GM23338 (cell line): Measurements from ENCODE around the gene DCBLD2. TPM values are rescaled to one million over a fixed set of nuclear protein-coding genes. Genes with fewer than 3 reads are reported as not detected.

Experiments
- ATAC-seq: fragments of 200-7000 bp; cut with Tn5 transposase; 3 replicates; pipeline ENCODE4 v1.9.1; 2020
- DNase-seq: peaks from one replicate; pipeline ENCODE4 v3.0.0-alpha.2; 2015; ENCODE audit warnings: low spot score
- H2AFZ ChIP-seq: fragments of 200-600 bp; sonication (generic); 2 replicates; pipeline ENCODE4 v1.8.0; 2016; ENCODE audit warnings: antibody characterized with exemption, mild to moderate bottlenecking, moderate library complexity
- H3F3A ChIP-seq: fragments of 200-600 bp; sonication (generic); replicated peaks from 2 replicates; pipeline ENCODE4 v1.8.0; 2017; ENCODE audit warnings: antibody characterized with exemption, mixed run types, low read depth
- H3K27ac ChIP-seq: fragments of 200-600 bp; sonication (generic); 2 replicates; pipeline ENCODE4 v1.6.1; 2016; ENCODE audit warnings: low read depth
- H3K27me3 ChIP-seq: fragments of 200-600 bp; sonication (generic); 2 replicates; pipeline ENCODE4 v1.8.0; 2016; ENCODE audit warnings: mild to moderate bottlenecking, mixed run types, moderate library complexity; ENCODE audit not compliant: insufficient read depth
- H3K36me3 ChIP-seq: fragments of 200-600 bp; sonication (generic); 2 replicates; pipeline ENCODE4 v1.8.0; 2016; ENCODE audit warnings: mild to moderate bottlenecking; ENCODE audit not compliant: insufficient read depth
- H3K4me1 ChIP-seq: fragments of 200-600 bp; sonication (generic); 2 replicates; pipeline ENCODE4 v1.8.0; 2016; ENCODE audit warnings: mild to moderate bottlenecking, moderate library complexity; ENCODE audit not compliant: insufficient read depth
- H3K4me2 ChIP-seq: fragments of 200-600 bp; sonication (generic); 2 replicates; pipeline ENCODE4 v1.7.1; 2017; ENCODE audit warnings: mixed run types
- H3K4me3 ChIP-seq: fragments of 200-600 bp; sonication (generic); 2 replicates; pipeline ENCODE4 v1.6.1; 2016; ENCODE audit warnings: mixed run types
- H3K79me2 ChIP-seq: fragments of 200-600 bp; sonication (generic); replicated peaks from 2 replicates; pipeline ENCODE4 v1.8.0; 2017; ENCODE audit warnings: mild to moderate bottlenecking; ENCODE audit not compliant: insufficient read depth
- H3K9me2 ChIP-seq: fragments of 200-600 bp; sonication (generic); 2 replicates; pipeline ENCODE4 v1.8.0; 2017; ENCODE audit not compliant: insufficient read depth
- H4K20me1 ChIP-seq: fragments of 200-600 bp; sonication (generic); replicated peaks from 2 replicates; pipeline ENCODE4 v1.8.0; 2017; ENCODE audit warnings: mild to moderate bottlenecking; ENCODE audit not compliant: insufficient read depth
- H3K27ac Mint-ChIP-seq: 2 replicates; pipeline ENCODE4 v1.8.0; 2020; ENCODE audit warnings: inconsistent platforms, mild to moderate bottlenecking, moderate library complexity, mixed read lengths
- H3K27me3 Mint-ChIP-seq: 3 replicates; pipeline ENCODE4 v1.8.0; 2022; ENCODE audit warnings: low read depth, mild to moderate bottlenecking, moderate library complexity, mixed read lengths, inconsistent platforms; ENCODE audit not compliant: insufficient read depth, poor library complexity
- H3K36me3 Mint-ChIP-seq: 3 replicates; pipeline ENCODE4 v1.8.0; 2021; ENCODE audit warnings: low read depth, mild to moderate bottlenecking, inconsistent platforms, moderate library complexity, mixed read lengths
- H3K4me1 Mint-ChIP-seq: 3 replicates; pipeline ENCODE4 v1.8.0; 2020; ENCODE audit warnings: mild to moderate bottlenecking, inconsistent platforms, mixed read lengths
- H3K4me3 Mint-ChIP-seq: 3 replicates; pipeline ENCODE4 v1.8.0; 2021; ENCODE audit warnings: moderate library complexity, mild to moderate bottlenecking, inconsistent platforms, mixed read lengths
- H3K9me3 Mint-ChIP-seq: 3 replicates; pipeline ENCODE4 v1.8.0; 2020; ENCODE audit warnings: moderate library complexity, mild to moderate bottlenecking, inconsistent platforms, mixed read lengths
- CTCF ChIP-seq, 2 experiments: fragments of 200-600 bp in 1 of 2; sonication (generic) in 1 of 2; conservative IDR thresholded peaks; 2 replicates each; pipeline versions ENCODE4 v1.5.1 to v1.6.1; 2016 to 2017; ENCODE audit warnings: antibody characterized with exemption in 2 of 2, low read depth in 2 of 2, mild to moderate bottlenecking in 2 of 2, moderate library complexity in 1 of 2
- ETS1 ChIP-seq: IDR thresholded peaks from 2 replicates; pipeline ENCODE4 v1.6.1; 2016; ENCODE audit warnings: antibody characterized with exemption
- EZH2 ChIP-seq: fragments of 200-600 bp; sonication (generic); IDR thresholded peaks from one replicate; pipeline ENCODE4 v1.8.0; 2017; ENCODE audit warnings: antibody characterized with exemption, mild to moderate bottlenecking, low read depth; ENCODE audit not compliant: unreplicated experiment
- NANOG ChIP-seq: IDR thresholded peaks from 2 replicates; pipeline ENCODE4 v1.6.1; 2016; ENCODE audit warnings: antibody characterized with exemption, borderline replicate concordance
- POLR2AphosphoS5 ChIP-seq: IDR thresholded peaks from 2 replicates; pipeline ENCODE4 v1.6.1; 2016; ENCODE audit warnings: antibody characterized with exemption, low read depth
- REST ChIP-seq: IDR thresholded peaks from one replicate; pipeline ENCODE4 v1.6.1; 2018; ENCODE audit warnings: antibody characterized with exemption; ENCODE audit not compliant: unreplicated experiment
- ZNF114 ChIP-seq: fragments of 250-450 bp; sonication (Bioruptor Pico); IDR thresholded peaks from 2 replicates; pipeline ENCODE4 v1.5.0; 2020; ENCODE audit warnings: mild to moderate bottlenecking, moderate library complexity
- polyA plus RNA-seq: library from polyadenylated mRNA; unstranded; fragments of >200 nt; fragmentation: Nextera tagmentation; extraction: Ambion mirVana; gene quantifications from 2 replicates; pipeline ENCODE4 v1.2.1, GENCODE V29; 2016
- total RNA-seq: library from RNA; depleted of rRNA; stranded (reverse); fragments of >200 nt; shearing (Covaris generic); gene quantifications from 2 replicates; pipeline ENCODE4 v1.2.3, GENCODE V29; 2014

The DCBLD2 gene
- total and polyA plus RNA-seq, 2 experiments from 2014 or later, result 25.9 to 69.7 TPM

GRCh38 chr3:98805571-98805970 is 95.9 kb downstream of the DCBLD2 start:
- no peak overlapping the region for H3K4me3 Mint-ChIP-seq
- no peak overlapping the region for H3K27ac Mint-ChIP-seq
- H3K9me3 Mint-ChIP-seq, result no peaks in the 10 kb centered on the region; the same call in 1 of the 3 replicates
- Histone ChIP-seq H3K4me3 (no peak overlapping the region), H3F3A (no peaks in the 10 kb centered on the region), H3K36me3 (peaks cover 26% of the 10 kb centered on the region), H3K27ac (no peak overlapping the region), H2AFZ (no peak overlapping the region), H3K27me3 (no peaks in the 10 kb centered on the region), H3K4me1 (no peaks in the 10 kb centered on the region), H3K79me2 (no peaks in the 10 kb centered on the region), H3K9me2 (no peaks in the 10 kb centered on the region), H4K20me1 (no peaks in the 10 kb centered on the region), H3K4me2 (no peak overlapping the region)
- no peaks in the 10 kb centered on the region for H3K27me3 Mint-ChIP-seq
- ATAC-seq, result no peak
- DNase-seq, result no peak
- peaks cover 74% of the 10 kb centered on the region for H3K36me3 Mint-ChIP-seq
- no peak for TF ChIP-seq REST
- no peak for TF ChIP-seq POLR2AphosphoS5
- no peak for TF ChIP-seq EZH2
- no peak for TF ChIP-seq ZNF114 (CRISPR knock-in tag)
- TF ChIP-seq NANOG, result no peak
- no peak for TF ChIP-seq ETS1
- H3K4me1 Mint-ChIP-seq, result no peaks in the 10 kb centered on the region

- Histone ChIP-seq H3K27ac (no peak overlapping the region), H2AFZ (no peak overlapping the region), H3K4me3 (no peak overlapping the region), H3K4me1 (no peaks in the 10 kb centered on the region), H3K36me3 (peaks cover 27% of the 10 kb centered on the region; the same call in 1 of the 2 replicates), H3K9me2 (no peaks in the 10 kb centered on the region), H3K27me3 (no peaks in the 10 kb centered on the region), H3K4me2 (no peak overlapping the region), H3F3A (no peaks in the 10 kb centered on the region), H4K20me1 (no peaks in the 10 kb centered on the region), H3K79me2 (no peaks in the 10 kb centered on the region)
- DNase-seq (peak; percentile 70), ATAC-seq (peak; percentile 83)
- H3K27ac Mint-ChIP-seq, result no peak overlapping the region
- no peaks in the 10 kb centered on the region for H3K27me3 Mint-ChIP-seq
- H3K36me3 Mint-ChIP-seq, result peaks cover 47% of the 10 kb centered on the region
- no peaks in the 10 kb centered on the region for H3K4me1 Mint-ChIP-seq
- H3K9me3 Mint-ChIP-seq, result no peaks in the 10 kb centered on the region; the same call in 1 of the 3 replicates
- peak; percentile 61 to 63 for TF ChIP-seq CTCF (conservative IDR thresholded peaks at IDR 0.05; ENCODE audit: low read depth in 2 of 2)
- no peak for TF ChIP-seq REST
- no peak overlapping the region for H3K4me3 Mint-ChIP-seq
Measured at GRCh38 chr3:98801043-98801747, 100.3 kb downstream of the DCBLD2 start.
